ENCODE measurements around the gene TCP10L.

- no peak for TF ChIP-seq CTCF (IDR thresholded peaks at IDR 0.05; ENCODE audit: insufficient read depth, low read depth, low read length)
- TF ChIP-seq EZH2 (IDR thresholded peaks at IDR 0.05; ENCODE audit: insufficient read depth, low read length) = no peak
Observed at GRCh38 chr21:32602099-32602498, 16.8 kb upstream of the TCP10L start.
